Measurements from ENCODE around the gene TAPBPL. TPM values are rescaled to one million over a fixed set of nuclear protein-coding genes. Genes with fewer than 3 reads are reported as not detected.
"Not testable (repeated sequence)": the region's sequence is repeated elsewhere in the genome, so short reads cannot be mapped to it uniquely, and the experiment has no call there.

TAPBPL gene
- total and polyA plus RNA-seq, 8 donors, result 7.8 to 25.5 (median 15.7) TPM

GRCh38 chr12:6494258-6494743, 42.5 kb downstream of the TAPBPL start:
- ATAC-seq, result peak in 1 of 4 donors; percentile 8
- 1 to 2% methylated on average over 14 of the region's 14 CpGs for WGBS, 2 donors
- H3K4me3 ChIP-seq, result peak overlapping the region; percentile 58 to 85 (median 76)
- intact Hi-C loops (cut with DNase I), result no loop called here
- H3K4me1 ChIP-seq, result peaks cover 7 to 16% (median 15%) of the 10 kb centered on the region in 3 donors
- no peaks in the 10 kb centered on the region for H3K27me3 ChIP-seq
- FAIRE-seq, result no peak
- no peaks in the 10 kb centered on the region for H3K9me3 ChIP-seq
- no peak for TF ChIP-seq CTCF (IDR thresholded peaks at IDR 0.05)
- peak overlapping the region in 1 of 4 donors; percentile 94 for H3K27ac ChIP-seq
- peaks cover 0 to 7% (median 0%) of the 10 kb centered on the region in 3 donors for H3K36me3 ChIP-seq
- no peak for DNase-seq

- H3K9me3 ChIP-seq, result no peaks in the 10 kb centered on the region
- FAIRE-seq (no peak), ATAC-seq (no peak), DNase-seq (no peak)
- no peak for TF ChIP-seq CTCF (IDR thresholded peaks at IDR 0.05)
- no peak overlapping the region for H3K27ac ChIP-seq
- 67 to 71% methylated on average over 1 of the region's 1 CpG for WGBS, 2 donors
- no peaks in the 10 kb centered on the region for H3K27me3 ChIP-seq
- H3K4me3 ChIP-seq, result peak overlapping the region in 1 of 4 donors; percentile 76
- peaks cover 0 to 8% (median 0%) of the 10 kb centered on the region in 3 donors for H3K36me3 ChIP-seq
- intact Hi-C loops (cut with DNase I), result no loop called here
- H3K4me1 ChIP-seq, result peaks cover 7 to 16% (median 15%) of the 10 kb centered on the region in 3 donors
Observed at GRCh38 chr12:6494968-6495367, 43.1 kb downstream of the TAPBPL start.

GRCh38 chr12:6497291-6497690, 45.4 kb downstream of the TAPBPL start:
- ATAC-seq; DNase-seq; H3K9me3 ChIP-seq; H3K36me3 ChIP-seq; FAIRE-seq; H3K27me3 ChIP-seq; H3K4me3 ChIP-seq; H3K27ac ChIP-seq; intact Hi-C loops (cut with DNase I): not testable (repeated sequence)
- peaks cover 7 to 15% (median 13%) of the 10 kb centered on the region in 3 donors for H3K4me1 ChIP-seq
- WGBS, 2 donors, result 79 to 86% methylated on average over 3 of the region's 3 CpGs

DNA sequence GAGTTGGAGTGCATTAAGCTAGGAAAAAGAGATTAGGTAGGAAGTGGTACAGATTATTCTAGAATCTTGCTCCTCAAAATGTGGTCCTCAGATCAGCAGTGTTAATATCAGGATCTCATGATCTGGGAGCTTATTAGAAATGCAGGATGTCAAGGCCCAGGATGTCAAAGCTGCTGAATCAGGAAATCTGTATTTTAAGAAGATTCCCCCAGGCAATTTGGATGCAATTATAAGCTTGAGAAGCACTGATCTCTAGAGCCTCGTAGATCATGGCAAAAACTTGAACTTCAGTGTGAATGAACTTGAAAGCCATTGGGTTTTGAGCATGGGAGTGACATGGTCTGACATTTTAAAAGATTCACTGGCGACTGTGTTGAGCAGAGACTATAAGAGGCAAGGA, 48.6 kb downstream of the TAPBPL start:
- Histone ChIP-seq H3K36me3 (peaks cover 0 to 8% (median 0%) of the 10 kb centered on the region in 3 donors), H3K27ac (no peak overlapping the region), H3K27me3 (no peaks in the 10 kb centered on the region), H3K4me3 (no peak overlapping the region), H3K9me3 (no peaks in the 10 kb centered on the region), H3K4me1 (peaks cover 0 to 3% (median 2%) of the 10 kb centered on the region in 3 donors)
- WGBS, 2 donors, result 93 to 97% methylated on average over 2 of the region's 2 CpGs
- FAIRE-seq (no peak), ATAC-seq (no peak), DNase-seq (no peak)
- intact Hi-C loops (cut with DNase I), result no loop called here
- no peak for TF ChIP-seq CTCF (IDR thresholded peaks at IDR 0.05)

DNA sequence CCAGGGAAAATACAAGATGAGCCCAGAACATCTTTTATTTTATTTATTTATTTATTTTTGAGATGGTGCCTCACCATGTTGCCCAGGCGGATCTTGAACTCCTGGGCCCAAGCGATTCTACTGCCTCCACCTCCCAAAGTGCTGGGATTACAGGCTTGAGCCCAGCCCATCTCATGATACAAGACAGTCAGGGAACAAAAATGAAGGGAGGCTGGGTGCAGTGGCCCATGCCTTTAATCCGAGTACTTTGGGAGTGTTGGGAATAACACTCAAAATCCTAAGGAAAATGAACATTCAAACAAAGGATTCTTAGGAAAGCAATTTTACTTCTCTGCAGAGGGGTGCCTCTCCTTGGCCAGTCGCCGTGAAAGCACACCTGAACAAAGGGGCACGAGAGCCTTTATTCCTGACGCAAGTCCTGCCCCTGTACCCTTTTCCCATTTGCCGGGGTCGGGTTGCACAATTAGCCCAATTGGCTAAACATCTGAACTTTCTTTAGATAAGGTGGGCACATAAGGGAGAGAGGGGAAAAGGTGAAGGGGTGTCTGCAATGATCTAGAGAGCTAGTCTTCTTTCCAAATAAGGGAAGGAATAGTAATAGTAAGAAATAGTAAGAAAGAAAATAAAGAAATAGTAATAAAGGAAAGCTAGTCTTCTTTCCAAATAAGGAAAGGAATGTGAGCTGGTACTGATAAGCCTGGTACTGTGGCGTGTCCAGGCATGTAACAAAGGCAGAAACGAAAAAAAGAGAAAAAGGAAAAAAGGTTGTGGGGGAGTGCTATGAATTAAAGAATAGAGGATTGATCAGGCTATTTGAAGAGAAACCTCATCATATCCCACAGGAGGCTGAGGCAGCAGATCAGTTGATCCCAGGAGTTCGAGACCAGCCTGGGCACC, 55.5 kb downstream of the TAPBPL start:
- no peaks in the 10 kb centered on the region for H3K27me3 ChIP-seq
- no peak overlapping the region for H3K27ac ChIP-seq
- H3K9me3 ChIP-seq, result no peaks in the 10 kb centered on the region
- peaks cover 0 to 9% (median 0%) of the 10 kb centered on the region in 3 donors for H3K36me3 ChIP-seq
- WGBS, 2 donors, result 78 to 80% methylated on average over 12 of the region's 12 CpGs
- no peak for TF ChIP-seq CTCF (IDR thresholded peaks at IDR 0.05)
- FAIRE-seq, result no peak
- no peak for ATAC-seq
- no peak for DNase-seq
- H3K4me3 ChIP-seq, result no peak overlapping the region
- intact Hi-C loops (cut with DNase I), result no loop called here
- no peaks in the 10 kb centered on the region for H3K4me1 ChIP-seq
